Stimulated activated CD8-positive, alpha-beta memory T cell treated with anti-CD3 and anti-CD28 coated beads, Interleukin-4, amount 100 ng/mL, for 24 hours (primary cell): ENCODE data around the gene WWOX.

Experiments used
- DNase-seq: peaks from one replicate; pipeline ENCODE4 v3.0.0-alpha.2; 2020; ENCODE audit warnings: low read depth

Gene WWOX

GRCh38 chr16:79183571-79183970, 1084.1 kb downstream of the WWOX start:
- DNase-seq, result no peak

- DNase-seq, result no peak
Measured at GRCh38 chr16:79184464-79185030, 1085.1 kb downstream of the WWOX start.

- DNase-seq, result no peak
Measured at GRCh38 chr16:79185711-79186110, 1086.3 kb downstream of the WWOX start.

GRCh38 chr16:79186196-79186595, 1086.7 kb downstream of the WWOX start:
- DNase-seq, result no peak

GRCh38 chr16:79188115-79188738, 1088.8 kb downstream of the WWOX start:
- DNase-seq, result no peak

GRCh38 chr16:79188739-79189122, 1089.3 kb downstream of the WWOX start:
- DNase-seq, result no peak

- no peak for DNase-seq
Measured at GRCh38 chr16:79190542-79190941, 1091.1 kb downstream of the WWOX start.

GRCh38 chr16:79191933-79192332, 1092.5 kb downstream of the WWOX start:
- no peak for DNase-seq

- no peak for DNase-seq
Measured at GRCh38 chr16:79192904-79193303, 1093.5 kb downstream of the WWOX start.

GRCh38 chr16:79194291-79194690, 1094.8 kb downstream of the WWOX start:
- DNase-seq, result no peak

- no peak for DNase-seq
Measured at GRCh38 chr16:79195938-79196337, 1096.5 kb downstream of the WWOX start.

- no peak for DNase-seq
Measured at GRCh38 chr16:79201436-79201835, 1102.0 kb downstream of the WWOX start.

- DNase-seq, result no peak
Measured at GRCh38 chr16:79202977-79203376, 1103.5 kb downstream of the WWOX start.

- no peak for DNase-seq
Measured at GRCh38 chr16:79204486-79204885, 1105.0 kb downstream of the WWOX start.

GRCh38 chr16:79206889-79207288, 1107.4 kb downstream of the WWOX start:
- no peak for DNase-seq

GRCh38 chr16:79209308-79209707, 1109.9 kb downstream of the WWOX start:
- no peak for DNase-seq

- no peak for DNase-seq
Measured at GRCh38 chr16:79210607-79211006, 1111.2 kb downstream of the WWOX start.

GRCh38 chr16:79211586-79211985, 1112.1 kb downstream of the WWOX start:
- DNase-seq, result no peak

- no peak for DNase-seq
Measured at GRCh38 chr16:79212114-79212791, 1112.8 kb downstream of the WWOX start.

- DNase-seq, result no peak
Measured at GRCh38 chr16:79213214-79213613, 1113.8 kb downstream of the WWOX start.

- no peak for DNase-seq
Measured at GRCh38 chr16:79215289-79215688, 1115.8 kb downstream of the WWOX start.

GRCh38 chr16:79217375-79218011, 1118.0 kb downstream of the WWOX start:
- no peak for DNase-seq

GRCh38 chr16:79218351-79218750, 1118.9 kb downstream of the WWOX start:
- DNase-seq, result no peak
